HG03039 (cell line): Measurements from ENCODE around the gene RAPGEF5.

Source experiments
- ATAC-seq: cut with Tn5 transposase; IDR thresholded peaks from one replicate; pipeline ENCODE4 v1.9.1; 2021; ENCODE audit warnings: mild to moderate bottlenecking, moderate library complexity; ENCODE audit not compliant: unreplicated experiment

Gene RAPGEF5

GRCh38 chr7:22129166-22129565 is 227.8 kb downstream of the RAPGEF5 start:
- no peak for ATAC-seq

GRCh38 chr7:22128528-22128920 is 228.4 kb downstream of the RAPGEF5 start:
- ATAC-seq, result no peak

DNA sequence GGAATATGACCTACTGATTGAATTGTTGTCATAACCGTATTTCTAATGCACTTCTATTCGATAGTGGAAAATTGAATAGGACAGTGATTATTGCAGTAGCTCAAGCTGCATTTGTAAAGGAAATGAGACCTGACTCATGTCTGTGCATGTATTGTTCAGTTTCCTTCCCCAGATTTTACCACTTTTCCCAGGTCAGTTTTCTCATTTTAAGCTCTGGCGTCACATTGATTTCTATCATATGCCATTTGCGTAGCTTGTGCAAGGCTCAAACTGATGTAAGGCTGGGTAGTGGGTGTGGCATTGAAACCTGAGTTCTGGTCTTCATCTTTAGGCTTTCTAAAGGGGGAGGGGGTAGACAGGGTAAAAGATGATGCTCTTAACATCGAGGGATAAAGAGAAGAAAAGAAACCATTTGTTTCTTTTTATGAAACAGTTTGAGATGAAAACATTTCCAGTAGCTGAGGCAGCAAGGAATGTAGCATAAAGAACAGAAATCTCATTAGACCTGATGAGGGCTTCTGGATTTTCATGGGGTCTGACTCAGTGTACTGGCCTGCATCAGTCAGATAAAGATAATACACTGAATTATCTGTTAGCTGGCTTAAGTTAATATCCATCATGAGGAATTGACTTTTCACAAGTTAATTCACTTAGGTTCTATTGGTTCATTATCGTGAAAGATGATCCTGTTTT is 229.0 kb downstream of the RAPGEF5 start:
- no peak for ATAC-seq

GRCh38 chr7:22125436-22125835 is 231.5 kb downstream of the RAPGEF5 start:
- no peak for ATAC-seq

- no peak for ATAC-seq
Observed at GRCh38 chr7:22124941-22125340, 232.0 kb downstream of the RAPGEF5 start.

GRCh38 chr7:22123139-22123538 is 233.8 kb downstream of the RAPGEF5 start:
- no peak for ATAC-seq

- ATAC-seq, result no peak
Observed at GRCh38 chr7:22121702-22122474, 235.1 kb downstream of the RAPGEF5 start.

DNA sequence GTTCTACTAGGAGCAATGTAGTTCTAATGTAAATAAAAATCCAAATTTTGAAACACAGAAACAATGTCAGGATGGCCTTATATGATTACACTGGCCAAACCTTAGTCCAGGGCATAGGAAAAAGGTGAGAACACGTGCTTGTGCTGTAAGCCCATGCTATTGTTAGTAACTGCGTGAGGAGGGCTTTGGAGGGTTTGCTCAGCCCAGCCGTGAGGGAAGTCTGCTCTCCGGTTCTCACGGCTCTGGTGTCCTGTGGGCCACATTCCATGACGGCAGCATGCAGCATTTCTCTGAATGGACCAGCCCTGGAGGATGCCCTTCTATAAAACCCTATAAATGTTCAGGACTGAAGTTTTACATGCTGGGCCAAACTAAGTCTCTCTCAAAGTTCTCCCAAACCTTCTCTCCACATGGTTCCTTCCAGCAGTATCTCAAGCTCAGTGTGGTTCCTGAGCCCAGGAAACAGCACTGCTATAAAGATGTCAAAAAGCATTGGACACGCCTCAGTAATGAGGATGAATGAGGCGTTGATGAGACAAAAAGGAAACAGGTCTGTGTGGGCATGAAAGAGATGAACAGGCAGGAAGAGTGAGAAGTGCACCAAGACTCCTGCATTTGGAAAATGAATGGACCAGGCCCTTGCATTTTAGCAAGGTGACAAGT is 236.4 kb downstream of the RAPGEF5 start:
- ATAC-seq, result no peak

DNA sequence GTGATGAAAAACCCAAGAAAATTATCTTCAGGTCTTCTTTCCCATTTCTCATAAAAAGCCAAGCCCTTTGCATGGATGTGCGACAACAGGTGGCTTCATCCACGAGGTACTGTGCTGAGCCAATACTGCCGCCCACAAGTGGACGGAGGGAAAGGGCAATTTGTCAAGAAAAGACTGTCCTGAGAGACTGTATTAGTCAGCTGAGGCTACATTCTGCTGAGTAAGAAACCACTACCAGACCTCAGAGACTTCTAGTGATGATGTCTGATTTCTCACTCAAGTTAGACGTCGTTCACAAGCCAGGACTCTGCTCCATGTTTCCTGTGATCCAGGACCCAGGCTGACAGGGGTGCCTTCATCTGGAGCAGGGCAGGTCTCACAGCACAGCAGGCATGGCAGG is 239.7 kb downstream of the RAPGEF5 start:
- peak; percentile 43 for ATAC-seq

GRCh38 chr7:22116451-22117030 is 240.4 kb downstream of the RAPGEF5 start:
- no peak for ATAC-seq

DNA sequence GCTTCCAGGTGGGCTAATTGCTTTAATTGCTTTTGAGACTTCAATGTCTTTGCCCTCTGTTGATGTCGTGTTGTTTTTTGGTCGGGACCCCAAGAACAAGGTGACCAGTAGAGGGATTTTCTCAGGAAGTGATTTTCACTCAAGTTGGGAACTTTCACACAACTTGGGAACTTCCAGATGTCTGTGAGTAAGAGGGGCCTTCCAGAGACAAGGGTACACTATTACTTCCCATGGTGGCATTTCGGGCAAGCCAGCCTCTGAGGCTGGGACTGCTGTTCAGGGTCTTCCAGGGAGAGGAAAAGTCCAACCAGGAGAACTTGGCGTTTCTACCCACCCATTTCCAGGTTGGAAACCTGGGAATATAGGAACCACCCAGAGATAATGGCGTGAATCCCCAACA is 241.3 kb downstream of the RAPGEF5 start:
- no peak for ATAC-seq

- ATAC-seq, result no peak
Observed at GRCh38 chr7:22114440-22114981, 242.4 kb downstream of the RAPGEF5 start.

DNA sequence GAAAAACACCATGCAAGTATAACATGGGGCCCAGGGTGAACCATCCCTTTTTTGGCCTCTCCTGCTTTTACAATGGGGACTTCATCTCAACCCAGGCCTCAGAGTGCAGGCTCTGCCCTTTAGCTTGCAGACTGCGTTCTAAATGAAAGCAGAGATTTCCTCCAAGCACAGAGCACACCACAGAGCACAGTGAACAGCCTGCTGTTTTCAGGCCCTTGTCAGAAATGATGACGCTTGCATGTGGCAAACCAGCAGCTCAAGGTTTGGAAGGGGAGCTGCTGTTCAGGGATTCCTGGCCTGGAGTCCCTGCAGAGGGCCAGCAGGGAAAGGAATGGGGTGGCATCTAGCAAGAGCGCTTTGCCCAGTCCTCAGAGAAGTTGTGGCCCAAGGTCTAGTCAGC is 243.9 kb downstream of the RAPGEF5 start:
- ATAC-seq, result no peak

GRCh38 chr7:22111661-22112060 is 245.3 kb downstream of the RAPGEF5 start:
- no peak for ATAC-seq

DNA sequence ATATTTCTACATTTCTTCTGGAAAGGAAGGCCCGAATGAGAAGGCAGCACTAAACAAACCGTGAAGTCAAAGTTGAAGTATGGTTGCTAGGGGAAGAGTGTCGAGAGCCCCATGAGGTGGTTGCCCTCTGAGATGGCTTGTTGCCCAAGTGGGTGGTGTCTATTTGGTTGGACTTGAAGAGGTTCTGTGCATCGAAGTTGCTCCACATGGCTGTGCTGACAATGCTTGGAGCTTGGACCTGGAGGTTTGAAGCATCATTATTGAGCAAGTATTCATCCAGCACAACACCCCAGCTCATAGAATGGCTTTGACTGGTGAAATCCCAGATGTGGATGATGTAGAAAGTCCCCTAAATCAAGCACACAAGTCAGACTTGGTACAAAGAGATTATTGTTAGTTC is 246.1 kb downstream of the RAPGEF5 start:
- no peak for ATAC-seq

DNA sequence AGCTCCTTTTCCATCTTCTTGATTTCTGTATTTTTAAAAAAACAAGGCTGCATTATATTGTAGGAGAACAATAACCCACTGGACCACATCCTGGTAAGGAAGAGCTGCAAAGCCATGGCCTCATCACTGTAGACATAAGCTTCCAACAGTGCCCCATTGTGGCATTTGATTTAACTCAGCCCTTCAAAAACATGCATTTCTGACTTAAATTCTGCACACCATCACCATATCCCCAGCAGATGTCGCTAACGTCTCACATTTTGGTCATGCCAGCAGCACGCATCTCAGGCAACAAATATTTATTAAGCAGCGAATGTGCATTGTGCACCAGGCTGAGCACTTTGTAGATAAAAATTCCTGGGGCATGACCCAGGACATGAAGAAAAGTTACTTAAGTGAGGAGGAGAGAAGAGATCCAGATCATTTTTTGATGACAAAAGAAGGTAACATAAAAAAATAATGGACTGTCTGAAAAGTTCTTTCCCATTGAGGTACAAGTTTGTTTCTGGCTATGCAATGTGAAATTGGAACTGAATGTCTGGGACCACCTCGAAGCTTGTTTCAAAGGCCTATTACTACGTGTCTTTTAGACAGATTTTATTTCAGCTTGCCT is 246.6 kb downstream of the RAPGEF5 start:
- peak; percentile 63 for ATAC-seq

- no peak for ATAC-seq
Observed at GRCh38 chr7:22109761-22110160, 247.2 kb downstream of the RAPGEF5 start.

DNA sequence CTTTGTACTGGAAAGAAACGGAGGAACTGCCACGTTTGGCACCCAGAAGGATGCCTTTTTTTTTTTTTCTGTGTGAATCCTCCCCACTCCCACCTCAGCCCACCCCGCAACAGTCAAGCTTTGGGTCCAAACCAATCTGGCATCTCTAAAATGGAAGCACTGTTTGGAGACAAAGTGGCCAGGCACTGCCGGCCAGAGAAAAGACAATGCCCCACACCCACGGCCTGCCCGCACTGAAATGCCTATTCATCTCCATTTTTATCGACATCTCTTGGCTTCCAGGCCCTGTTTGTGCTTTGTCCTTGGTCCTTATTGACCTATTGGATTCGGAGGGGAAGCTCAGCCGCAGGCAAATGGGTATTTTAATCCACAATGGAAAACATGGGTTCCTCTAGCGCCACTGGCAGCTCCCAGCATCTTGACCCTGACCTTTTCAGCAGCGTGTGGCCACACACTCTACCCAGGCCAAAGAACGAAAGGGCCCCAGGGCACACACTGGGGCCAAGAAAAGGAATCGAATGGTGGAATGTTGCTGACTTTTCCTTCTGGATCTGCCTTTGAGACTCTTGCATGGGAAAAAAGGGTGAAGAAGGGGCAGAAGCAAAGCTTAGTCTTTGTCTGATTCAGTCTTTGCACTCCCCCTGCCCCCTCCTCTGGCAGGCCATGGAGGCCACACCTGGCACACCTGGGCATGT is 248.7 kb downstream of the RAPGEF5 start:
- ATAC-seq, result no peak

DNA sequence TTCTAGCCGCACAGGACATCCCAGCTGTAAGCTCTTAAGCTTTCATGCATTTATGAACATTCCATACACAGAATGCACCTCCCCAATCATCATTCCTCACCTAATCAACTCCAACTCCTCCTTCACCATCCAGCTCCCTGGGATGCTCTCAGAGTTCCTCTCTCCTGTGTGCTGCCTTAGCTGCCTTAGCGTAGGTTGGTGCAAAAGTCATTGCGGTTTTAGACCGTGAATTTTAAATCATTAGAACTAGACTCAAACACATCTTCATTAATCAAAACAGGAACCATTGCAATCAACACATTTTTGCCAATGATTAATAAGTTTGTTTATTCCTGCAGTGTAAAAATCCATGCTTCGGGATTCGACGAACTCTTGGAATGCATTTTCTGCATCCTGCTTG is 251.4 kb downstream of the RAPGEF5 start:
- no peak for ATAC-seq
